Measurements from ENCODE around the gene AGXT. TPM values are rescaled to one million over a fixed set of nuclear protein-coding genes. Genes with fewer than 3 reads are reported as not detected.

AGXT gene
- total RNA-seq, 1 experiment from 2014 or later: 0.20 TPM

- TF ChIP-seq CTCF (IDR thresholded peaks at IDR 0.05; ENCODE audit: insufficient read depth in 1 of 2, low read depth in 1 of 2, low read length in 1 of 2, severe bottlenecking in 1 of 2, unreplicated experiment in 1 of 2): no peak
- no TSS peak for BruUV-seq (replicated peaks)
- Histone ChIP-seq H3K9me3 (no peaks in the 10 kb centered on the region), H3K4me3 (ENCODE audit: low read depth, low read length) (peak overlapping the region; percentile 61), H3K27me3 (replicated peaks; ENCODE audit: control insufficient read depth, insufficient read depth, low read length) (no peaks in the 10 kb centered on the region), H3K36me3 (ENCODE audit: control insufficient read depth, insufficient read depth, low read length) (no peaks in the 10 kb centered on the region), H3K4me1 (peaks cover 35% of the 10 kb centered on the region)
- no peaks in the 10 kb centered on the region for H3K27me3 Mint-ChIP-seq (ENCODE audit: insufficient read depth, unreplicated experiment)
- peak overlapping the region; percentile 25 for H3K27ac Mint-ChIP-seq (ENCODE audit: unreplicated experiment)
- peaks cover 5% of the 10 kb centered on the region for H3K36me3 Mint-ChIP-seq (ENCODE audit: insufficient read depth, unreplicated experiment)
- DNase-seq: no peak
- intact Hi-C loops (cut with micrococcal nuclease; ENCODE audit: unreplicated experiment): loop anchor here (10.0 kb wide), 1 partner anchor 90 kb away; no protein-coding TSS in a partner anchor
- ChIA-PET CTCF (no interaction called here), POLR2A (no interaction called here)
- H3K4me3 Mint-ChIP-seq (ENCODE audit: unreplicated experiment): peak overlapping the region; percentile 81
- no peaks in the 10 kb centered on the region for H3K9me3 Mint-ChIP-seq (ENCODE audit: unreplicated experiment)
- H3K4me1 Mint-ChIP-seq (ENCODE audit: low read depth, unreplicated experiment): peaks cover 17% of the 10 kb centered on the region
These were observed 26.4 kb downstream of the AGXT start for GRCh38 chr2:240894836-240895558.

- Mint-ChIP-seq H3K27ac (ENCODE audit: unreplicated experiment) (peak within 1 kb of the TSS; percentile 25), H3K4me3 (ENCODE audit: unreplicated experiment) (peak within 1 kb of the TSS; percentile 81), H3K36me3 (ENCODE audit: insufficient read depth, unreplicated experiment) (peaks cover 5% of the 10 kb centered on the region), H3K4me1 (ENCODE audit: low read depth, unreplicated experiment) (peaks cover 17% of the 10 kb centered on the region), H3K9me3 (ENCODE audit: unreplicated experiment) (no peaks in the 10 kb centered on the region), H3K27me3 (ENCODE audit: insufficient read depth, unreplicated experiment) (no peaks in the 10 kb centered on the region)
- H3K36me3 ChIP-seq (ENCODE audit: control insufficient read depth, insufficient read depth, low read length): no peaks in the 10 kb centered on the region
- peak; percentile 81 to 87 for DNase-seq
- no peak for TF ChIP-seq CTCF (IDR thresholded peaks at IDR 0.05; ENCODE audit: insufficient read depth in 1 of 2, low read depth in 1 of 2, low read length in 1 of 2, severe bottlenecking in 1 of 2, unreplicated experiment in 1 of 2)
- ChIA-PET POLR2A (interaction anchor here (0.6 to 1.8 kb wide), 3 partner anchors 22 to 39 kb away, joined by 3 to 10 read pairs (median 4); no protein-coding TSS in a partner anchor), CTCF (interaction anchor here (1.5 to 3.3 kb wide), 2 partner anchors 18 to 22 kb away, joined by 4 to 17 read pairs; no protein-coding TSS in a partner anchor)
- peaks cover 35% of the 10 kb centered on the region for H3K4me1 ChIP-seq
- no peaks in the 10 kb centered on the region for H3K27me3 ChIP-seq (replicated peaks; ENCODE audit: control insufficient read depth, insufficient read depth, low read length)
- no peaks in the 10 kb centered on the region for H3K9me3 ChIP-seq
- H3K4me3 ChIP-seq (ENCODE audit: low read depth, low read length): peak within 1 kb of the TSS; percentile 61
- TSS peak; percentile 46 for BruUV-seq (replicated peaks)
- intact Hi-C loops (cut with micrococcal nuclease; ENCODE audit: unreplicated experiment): loop anchor here (2.0 to 10.0 kb wide), 2 partner anchors 45 to 89 kb away; no protein-coding TSS in a partner anchor
These were observed 27.2 kb downstream of the AGXT start, which contains the start of gene MAB21L4 for GRCh38 chr2:240895656-240896388. MAB21L4 (minus strand) TSS chr2:240896156; CDS start chr2:240895997, 159 bp downstream.

GRCh38 chr2:240896394-240896793 is 27.8 kb downstream of the AGXT start:
- Mint-ChIP-seq H3K27ac (ENCODE audit: unreplicated experiment) (peak overlapping the region; percentile 18), H3K9me3 (ENCODE audit: unreplicated experiment) (no peaks in the 10 kb centered on the region), H3K4me1 (ENCODE audit: low read depth, unreplicated experiment) (peaks cover 17% of the 10 kb centered on the region), H3K4me3 (ENCODE audit: unreplicated experiment) (peak overlapping the region; percentile 81), H3K27me3 (ENCODE audit: insufficient read depth, unreplicated experiment) (no peaks in the 10 kb centered on the region), H3K36me3 (ENCODE audit: insufficient read depth, unreplicated experiment) (peaks cover 5% of the 10 kb centered on the region)
- POLR2A ChIA-PET: interaction anchor here (0.6 to 1.8 kb wide), 5 partner anchors 22 to 76 kb away, joined by 3 to 10 read pairs (median 8); partner anchors contain the start of gene KIF1A
- no TSS peak for BruUV-seq (replicated peaks)
- no peak for TF ChIP-seq CTCF (IDR thresholded peaks at IDR 0.05; ENCODE audit: insufficient read depth in 1 of 2, low read depth in 1 of 2, low read length in 1 of 2, severe bottlenecking in 1 of 2, unreplicated experiment in 1 of 2)
- Histone ChIP-seq H3K9me3 (no peaks in the 10 kb centered on the region), H3K4me3 (ENCODE audit: low read depth, low read length) (peak overlapping the region; percentile 61), H3K4me1 (peaks cover 35% of the 10 kb centered on the region), H3K36me3 (ENCODE audit: control insufficient read depth, insufficient read depth, low read length) (no peaks in the 10 kb centered on the region), H3K27me3 (replicated peaks; ENCODE audit: control insufficient read depth, insufficient read depth, low read length) (no peaks in the 10 kb centered on the region)
- CTCF ChIA-PET: interaction anchor here (0.6 to 3.3 kb wide), 3 partner anchors 18 to 87 kb away, joined by 4 to 17 read pairs (median 5); no protein-coding TSS in a partner anchor
- intact Hi-C loops (cut with micrococcal nuclease; ENCODE audit: unreplicated experiment): loop anchor here (2.0 to 10.0 kb wide), 2 partner anchors 46 to 88 kb away; no protein-coding TSS in a partner anchor
- no peak for DNase-seq

Data from Caco-2 (cell line).